Kidney epithelial cell (primary cell): Measurements from ENCODE around the gene TMEM184C. TPM values are rescaled to one million over a fixed set of nuclear protein-coding genes. Genes with fewer than 3 reads are reported as not detected.

Source experiments
- DNase-seq: peaks from one replicate; pipeline ENCODE4 v3.0.0-alpha.2; 2010; ENCODE audit warnings: low read depth
- H3K27me3 ChIP-seq: 2 replicates; pipeline ENCODE4 v1.6.0; 2011; ENCODE audit warnings: low read length; ENCODE audit not compliant: control insufficient read depth, insufficient read depth
- H3K36me3 ChIP-seq: 2 replicates; pipeline ENCODE4 v1.5.1; 2011; ENCODE audit warnings: low read length; ENCODE audit not compliant: control insufficient read depth, insufficient read depth
- H3K4me3 ChIP-seq: 2 replicates; pipeline ENCODE4 v1.5.1; 2011; ENCODE audit warnings: low read depth, mild to moderate bottlenecking, control low read depth, low read length
- CTCF ChIP-seq: IDR thresholded peaks from 2 replicates; pipeline ENCODE4 v1.5.1; 2011; ENCODE audit warnings: mild to moderate bottlenecking, moderate library complexity, low read length, control low read depth, inconsistent platforms; ENCODE audit not compliant: insufficient read depth, poor library complexity, severe bottlenecking
- total RNA-seq: library from RNA; depleted of rRNA; stranded (reverse); fragments of >200 nt; gene quantifications from 2 replicates; pipeline ENCODE4 v1.2.3, GENCODE V29; 2015

Gene TMEM184C
- total RNA-seq, 1 donor from 2014 or later: 37.6 TPM

- Histone ChIP-seq H3K4me3 (no peak overlapping the region), H3K36me3 (no peaks in the 10 kb centered on the region), H3K27me3 (no peaks in the 10 kb centered on the region)
- TF ChIP-seq CTCF: no peak
- DNase-seq: no peak
Observed at GRCh38 chr4:147620315-147620714, 3.1 kb downstream of the TMEM184C start.

GRCh38 chr4:147625733-147626132 lies 8.5 kb downstream of the TMEM184C start:
- no peaks in the 10 kb centered on the region for H3K36me3 ChIP-seq
- no peak for DNase-seq
- no peaks in the 10 kb centered on the region for H3K27me3 ChIP-seq
- TF ChIP-seq CTCF: no peak
- no peak overlapping the region for H3K4me3 ChIP-seq

GRCh38 chr4:147626903-147627302 lies 9.7 kb downstream of the TMEM184C start:
- Histone ChIP-seq H3K27me3 (no peaks in the 10 kb centered on the region), H3K4me3 (no peak overlapping the region), H3K36me3 (no peaks in the 10 kb centered on the region)
- no peak for DNase-seq
- TF ChIP-seq CTCF: no peak

DNA sequence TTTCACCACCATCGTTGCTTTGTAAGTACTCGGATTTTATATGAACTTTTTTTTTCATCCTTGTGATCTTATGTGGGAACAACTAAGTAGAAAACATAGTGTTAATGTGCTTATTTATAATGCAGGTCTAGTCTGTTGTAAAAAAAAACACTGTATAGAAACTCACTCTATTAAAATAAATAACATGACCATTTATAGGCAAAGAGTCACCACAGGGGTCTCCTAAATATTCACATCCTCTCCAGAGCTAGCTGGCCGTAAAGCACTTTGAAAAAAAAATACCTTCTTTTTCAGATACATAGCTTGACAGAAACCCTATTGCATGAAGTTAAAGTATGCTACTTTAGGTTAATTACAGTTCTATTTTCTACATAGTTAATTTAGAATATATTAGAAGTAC lies 11.2 kb downstream of the TMEM184C start:
- no peak for TF ChIP-seq CTCF
- DNase-seq: no peak
- Histone ChIP-seq H3K36me3 (no peaks in the 10 kb centered on the region), H3K4me3 (no peak overlapping the region), H3K27me3 (no peaks in the 10 kb centered on the region)

- H3K36me3 ChIP-seq: no peaks in the 10 kb centered on the region
- no peak for DNase-seq
- H3K4me3 ChIP-seq: no peak overlapping the region
- TF ChIP-seq CTCF: no peak
- no peaks in the 10 kb centered on the region for H3K27me3 ChIP-seq
Observed at GRCh38 chr4:147629783-147630730, 12.9 kb downstream of the TMEM184C start.
